Activated gamma-delta T cell treated with Interleukin-2 at 50 U/mL for 16 hours (primary cell): Measurements from ENCODE around the gene IPPK.

Experiments used
- DNase-seq: peaks from one replicate; pipeline ENCODE4 v3.0.0-alpha.2; 2020

IPPK gene

DNA sequence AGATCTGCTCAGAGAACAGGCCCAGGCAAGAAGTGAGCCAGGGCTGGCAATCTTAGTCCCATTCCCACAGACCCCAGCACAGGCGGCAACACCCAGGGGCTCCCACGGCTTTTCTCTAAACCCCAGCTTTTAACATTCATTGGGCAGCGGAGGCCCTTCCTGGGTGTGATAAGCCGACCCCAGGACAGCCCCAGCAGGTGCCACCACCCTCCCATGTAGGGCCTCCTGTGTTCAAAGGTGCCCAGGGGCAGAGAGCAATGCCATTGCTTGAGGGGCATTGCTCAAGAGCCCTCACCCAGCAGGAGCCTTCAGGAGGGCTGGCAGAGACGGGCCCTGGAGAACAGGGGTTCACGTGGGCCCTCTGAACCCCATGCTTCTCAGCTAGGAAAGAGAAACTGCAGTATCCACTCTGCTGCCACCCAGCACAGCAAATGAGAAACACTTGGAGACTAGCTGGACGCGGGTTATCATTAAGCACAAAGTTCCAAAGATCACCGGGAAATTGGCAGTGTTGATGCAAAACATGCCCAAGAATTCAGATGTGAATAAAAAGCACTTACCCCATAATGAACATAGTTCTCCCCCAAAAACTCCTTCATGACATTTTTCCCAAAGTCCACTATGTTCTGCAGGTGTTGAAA is 13.9 kb downstream of the IPPK start:
- no peak for DNase-seq

- no peak for DNase-seq
Observed at GRCh38 chr9:92655366-92655765, 14.6 kb downstream of the IPPK start.

- DNase-seq = no peak
Observed at GRCh38 chr9:92654481-92655301, 15.2 kb downstream of the IPPK start.

- DNase-seq = no peak
Observed at GRCh38 chr9:92652461-92652860, 17.5 kb downstream of the IPPK start.

DNA sequence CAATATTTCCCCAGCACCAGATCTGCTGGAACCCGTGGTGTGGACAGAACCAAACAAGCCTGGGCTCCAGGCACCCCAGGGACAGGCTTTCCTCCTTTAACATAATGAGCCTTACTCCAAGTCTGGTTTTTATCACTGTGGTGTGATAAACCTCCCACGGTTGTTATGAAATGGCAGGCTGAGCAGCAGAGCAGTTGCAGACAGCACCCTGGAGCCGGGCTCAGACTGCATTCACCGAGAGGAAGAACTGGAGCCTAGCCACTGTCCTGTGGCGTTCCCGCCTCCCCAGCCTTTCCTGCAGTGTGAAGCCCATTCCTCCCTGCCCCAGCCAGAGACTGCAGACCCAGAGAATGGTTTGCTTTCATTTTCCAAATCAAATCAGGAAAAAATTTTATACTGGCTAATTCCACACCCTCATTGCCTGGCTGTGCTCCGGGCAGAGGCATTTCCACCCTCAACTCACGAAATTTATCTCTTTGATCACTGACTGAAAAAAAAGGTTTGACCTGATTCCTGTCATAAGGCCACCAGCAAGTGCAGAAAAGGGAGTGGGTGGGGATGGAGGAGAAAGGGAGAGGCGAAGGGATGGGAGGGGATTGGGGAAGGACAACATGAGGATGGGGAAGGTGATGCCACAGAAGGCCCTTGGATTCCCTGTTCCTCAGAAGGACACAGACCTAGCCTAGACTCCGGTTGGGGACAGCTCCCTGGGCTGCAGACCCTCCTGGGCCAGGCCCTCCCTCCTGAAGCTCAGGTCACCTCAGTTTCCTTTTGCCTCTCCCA is 18.9 kb downstream of the IPPK start:
- DNase-seq = no peak

GRCh38 chr9:92650296-92650695 is 19.6 kb downstream of the IPPK start:
- no peak for DNase-seq

DNA sequence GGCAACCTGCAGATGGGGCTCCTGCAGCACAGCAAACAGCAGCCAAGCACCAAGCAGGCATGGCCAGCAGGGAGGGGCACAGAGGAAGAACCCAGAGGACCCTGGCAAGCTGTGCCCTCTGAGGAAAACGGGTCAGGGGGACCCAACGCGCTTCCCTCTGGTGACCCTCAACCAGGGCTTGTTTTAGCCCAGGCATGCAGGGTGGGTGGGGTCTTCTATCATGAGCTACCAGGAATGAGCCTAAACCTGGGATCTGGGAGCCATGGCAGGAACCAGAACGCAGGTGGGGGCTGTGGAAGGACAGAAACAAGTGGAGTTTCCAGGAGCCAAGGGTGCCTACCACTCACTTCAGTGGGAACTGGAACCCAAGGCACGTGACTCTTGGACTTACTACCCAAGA is 20.9 kb downstream of the IPPK start:
- no peak for DNase-seq

- DNase-seq = no peak
Observed at GRCh38 chr9:92648474-92648971, 21.4 kb downstream of the IPPK start.

GRCh38 chr9:92647671-92648473 is 22.1 kb downstream of the IPPK start:
- no peak for DNase-seq

DNA sequence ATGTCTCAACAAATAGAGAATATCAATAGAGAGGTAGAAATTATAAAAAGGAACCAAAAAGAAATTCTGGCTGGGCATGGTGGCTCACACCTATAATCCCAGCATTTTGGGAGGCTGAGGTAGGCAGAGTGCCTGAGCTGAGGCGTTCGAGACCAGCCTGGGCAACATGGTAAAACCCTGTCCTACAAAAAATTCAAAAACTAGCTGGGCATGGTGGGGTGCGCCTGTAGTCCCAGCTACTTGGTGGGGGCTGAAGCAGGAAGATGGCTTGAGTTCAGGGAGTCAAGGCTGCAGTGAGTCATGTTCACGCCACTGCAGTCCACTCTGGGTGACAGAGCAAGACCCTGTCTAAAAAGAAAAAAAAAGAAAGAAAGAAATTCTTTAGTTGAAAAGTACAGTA is 24.9 kb downstream of the IPPK start:
- no peak for DNase-seq

DNA sequence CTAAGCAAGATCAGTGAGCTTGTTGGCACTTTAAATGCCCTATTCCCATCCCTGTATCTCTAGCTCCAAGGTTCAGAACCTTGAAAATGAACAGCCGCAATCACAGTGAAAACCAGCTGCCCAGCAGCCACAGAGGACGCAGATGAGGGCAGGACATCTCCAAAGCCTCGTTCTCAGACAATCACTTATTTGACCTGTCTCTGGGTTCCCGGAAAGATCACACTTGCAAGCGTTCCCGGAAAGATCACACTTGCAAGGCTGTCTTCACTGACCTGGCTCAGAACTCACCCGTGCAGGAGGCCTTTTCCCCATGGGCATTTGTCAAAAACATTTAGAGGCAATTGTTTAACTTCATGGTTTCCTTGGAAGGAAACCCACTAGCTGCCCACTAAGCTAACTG is 25.7 kb downstream of the IPPK start:
- no peak for DNase-seq

- DNase-seq = no peak
Observed at GRCh38 chr9:92642564-92642963, 27.4 kb downstream of the IPPK start.

DNA sequence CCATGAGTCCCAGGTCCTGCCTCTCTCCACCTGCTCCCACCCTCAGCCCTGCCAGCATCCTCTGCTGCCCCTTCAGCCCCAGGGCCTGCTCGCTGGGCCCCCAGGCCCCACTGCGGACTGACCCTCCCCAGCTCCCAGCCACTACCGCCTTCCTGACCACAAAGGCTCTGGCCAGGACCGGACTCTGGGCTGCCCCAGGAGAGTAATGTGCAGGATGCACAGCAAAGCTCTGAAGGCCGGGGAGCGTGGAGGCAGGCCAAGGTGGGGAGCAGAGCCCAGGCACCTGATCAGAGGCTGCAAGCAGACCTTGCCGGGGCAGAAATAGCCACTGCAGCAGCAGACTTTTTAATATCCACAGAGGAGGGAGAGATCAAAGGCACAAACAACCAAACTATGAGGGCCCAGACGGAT is 27.9 kb downstream of the IPPK start:
- DNase-seq = no peak

- DNase-seq = no peak
Observed at GRCh38 chr9:92641092-92641809, 28.7 kb downstream of the IPPK start.

GRCh38 chr9:92640398-92641091 is 29.4 kb downstream of the IPPK start:
- DNase-seq = no peak

DNA sequence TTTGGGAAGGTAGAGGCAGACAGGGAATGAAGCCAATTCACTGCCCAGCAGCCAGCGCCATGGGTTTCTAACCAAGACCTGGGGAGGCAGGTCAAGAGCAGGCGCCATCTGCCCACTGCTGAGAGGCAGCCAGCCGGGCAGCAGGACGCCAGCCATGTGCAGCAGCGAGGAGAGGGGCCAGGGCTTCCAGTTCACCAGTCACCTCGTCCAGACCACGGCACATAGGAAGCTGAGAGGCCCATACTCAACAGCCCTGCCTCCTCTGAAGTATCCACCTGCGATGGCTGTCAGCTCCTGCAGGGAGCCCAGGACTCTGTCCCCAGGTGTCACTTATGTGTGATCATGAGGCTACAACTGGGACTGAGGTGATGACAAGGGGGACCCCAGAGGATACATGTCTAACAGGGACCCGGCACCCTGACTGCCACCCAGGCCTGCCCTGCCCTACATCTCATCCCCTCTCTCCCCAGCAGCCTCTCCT is 30.1 kb downstream of the IPPK start:
- DNase-seq = no peak

DNA sequence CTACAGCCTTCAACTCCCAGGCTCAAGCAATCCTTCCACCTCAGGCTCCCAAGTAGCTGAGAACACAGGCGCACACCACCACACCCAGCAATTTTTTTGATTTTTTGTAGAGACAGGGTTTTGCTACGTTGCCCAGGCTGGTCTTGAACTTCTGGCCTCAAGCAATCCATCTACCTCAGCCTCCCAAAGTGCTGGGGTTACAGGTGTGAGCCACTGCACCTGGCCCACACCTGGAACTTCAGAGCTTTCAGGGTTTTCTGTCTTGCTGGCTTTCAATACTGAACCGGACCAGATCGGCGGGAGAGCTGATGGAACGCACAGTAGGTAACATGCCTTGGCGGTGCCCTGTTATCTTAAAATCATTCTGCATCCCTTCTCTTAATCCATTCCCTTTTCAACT is 30.8 kb downstream of the IPPK start:
- DNase-seq = no peak

GRCh38 chr9:92638621-92639101 is 31.3 kb downstream of the IPPK start:
- no peak for DNase-seq

DNA sequence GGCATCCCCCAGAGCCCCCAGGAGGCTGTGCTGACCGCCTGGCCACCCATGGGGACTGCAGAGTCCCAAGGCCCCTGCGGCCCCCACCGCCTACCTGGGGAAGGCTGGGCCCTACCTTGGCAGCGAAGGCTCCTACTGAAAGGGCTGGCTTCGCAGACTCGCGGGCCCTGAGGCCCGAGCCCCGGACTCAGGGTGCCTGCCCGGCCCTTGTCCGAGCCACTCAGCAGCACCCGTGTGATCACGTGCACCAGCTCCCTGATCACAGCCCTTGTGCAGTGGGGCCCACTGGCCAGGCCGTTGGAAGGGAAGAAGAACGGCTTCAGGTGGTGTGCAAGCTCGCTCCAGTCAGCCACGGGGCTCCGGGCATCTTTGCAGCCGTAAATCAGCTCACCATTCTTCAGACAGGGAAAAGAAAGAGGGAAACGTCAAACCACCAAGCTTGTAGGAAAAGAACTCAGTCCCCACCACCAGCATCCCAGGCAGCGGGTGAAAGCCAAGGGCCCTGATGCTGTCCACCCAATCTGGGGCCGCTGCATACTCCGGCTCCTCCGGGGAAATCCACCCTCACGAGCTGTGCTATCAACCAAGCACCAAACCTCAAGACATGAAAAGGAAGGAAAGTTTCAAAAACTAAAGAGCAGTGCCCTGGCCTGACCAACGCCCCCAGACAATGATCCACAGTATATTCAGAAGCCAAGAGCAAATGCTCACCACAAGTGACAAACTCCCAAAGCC is 31.9 kb downstream of the IPPK start:
- no peak for DNase-seq

- no peak for DNase-seq
Observed at GRCh38 chr9:92637326-92637725, 32.6 kb downstream of the IPPK start.
